Measurements from ENCODE around the gene COL1A1.

Gene COL1A1

GRCh38 chr17:50150354-50151040 is 50.9 kb downstream of the COL1A1 start, which contains the start of gene PPP1R9B:
TSS of gene PPP1R9B (minus strand) at chr17:50150677. CDS start at chr17:50150513, 164 bp downstream.
- Mint-ChIP-seq H3K4me1 (peaks cover 61% of the 10 kb centered on the region), H3K9me3 (no peaks in the 10 kb centered on the region), H3K4me3 (peak within 1 kb of the TSS; percentile 92 to 98), H3K27ac (peak within 1 kb of the TSS; percentile 95), H3K27me3 (no peaks in the 10 kb centered on the region)
- ATAC-seq: peak; percentile 0
- no peak for DNase-seq

- Mint-ChIP-seq H3K27me3 (no peaks in the 10 kb centered on the region), H3K27ac (peak overlapping the region; percentile 84 to 93), H3K9me3 (no peaks in the 10 kb centered on the region), H3K4me1 (peaks cover 61% of the 10 kb centered on the region), H3K4me3 (peak overlapping the region; percentile 92 to 98)
- DNase-seq (peak; percentile 52 to 63), ATAC-seq (no peak)
Measured at GRCh38 chr17:50149417-50150353, 51.7 kb downstream of the COL1A1 start.

GRCh38 chr17:50149091-50149416 is 52.4 kb downstream of the COL1A1 start:
- Mint-ChIP-seq H3K27ac (peak overlapping the region; percentile 84 to 93), H3K4me1 (peaks cover 61% of the 10 kb centered on the region), H3K9me3 (no peaks in the 10 kb centered on the region), H3K27me3 (no peaks in the 10 kb centered on the region), H3K4me3 (peak overlapping the region; percentile 86 to 98)
- no peak for DNase-seq
- no peak for ATAC-seq

- no peaks in the 10 kb centered on the region for H3K27me3 Mint-ChIP-seq
- ATAC-seq (peak; percentile 58), DNase-seq (peak; percentile 51 to 90)
- peak overlapping the region; percentile 86 to 98 for H3K4me3 Mint-ChIP-seq
- no peaks in the 10 kb centered on the region for H3K9me3 Mint-ChIP-seq
- H3K4me1 Mint-ChIP-seq: peaks cover 61% of the 10 kb centered on the region
- H3K27ac Mint-ChIP-seq: peak overlapping the region; percentile 84 to 95
Measured at GRCh38 chr17:50148226-50149090, 53.0 kb downstream of the COL1A1 start.

- H3K27ac Mint-ChIP-seq: peak overlapping the region; percentile 53 to 95
- DNase-seq: no peak
- no peak for ATAC-seq
- H3K27me3 Mint-ChIP-seq: no peaks in the 10 kb centered on the region
- peak overlapping the region; percentile 86 to 98 for H3K4me3 Mint-ChIP-seq
- peaks cover 63% of the 10 kb centered on the region for H3K4me1 Mint-ChIP-seq
- H3K9me3 Mint-ChIP-seq: no peaks in the 10 kb centered on the region
Measured at GRCh38 chr17:50147841-50148225, 53.6 kb downstream of the COL1A1 start.

- Mint-ChIP-seq H3K27ac (peak overlapping the region; percentile 89 to 97), H3K27me3 (no peaks in the 10 kb centered on the region), H3K4me1 (peaks cover 63% of the 10 kb centered on the region), H3K4me3 (peak overlapping the region; percentile 86 to 98), H3K9me3 (no peaks in the 10 kb centered on the region)
- DNase-seq (no peak), ATAC-seq (no peak)
Measured at GRCh38 chr17:50146927-50147665, 54.3 kb downstream of the COL1A1 start.

- Mint-ChIP-seq H3K9me3 (no peaks in the 10 kb centered on the region), H3K4me3 (peak overlapping the region; percentile 86 to 98), H3K4me1 (peaks cover 63% of the 10 kb centered on the region), H3K27me3 (no peaks in the 10 kb centered on the region), H3K27ac (no peak overlapping the region)
- no peak for ATAC-seq
- no peak for DNase-seq
Measured at GRCh38 chr17:50146230-50146926, 55.1 kb downstream of the COL1A1 start.

GRCh38 chr17:50145532-50146229 is 55.8 kb downstream of the COL1A1 start:
- DNase-seq (no peak), ATAC-seq (no peak)
- H3K9me3 Mint-ChIP-seq: no peaks in the 10 kb centered on the region
- peaks cover 69% of the 10 kb centered on the region for H3K4me1 Mint-ChIP-seq
- H3K4me3 Mint-ChIP-seq: peak overlapping the region; percentile 57 to 86
- H3K27me3 Mint-ChIP-seq: no peaks in the 10 kb centered on the region
- peak overlapping the region in 1 of 2 donors; percentile 87 for H3K27ac Mint-ChIP-seq

- ATAC-seq (no peak), DNase-seq (no peak)
- Mint-ChIP-seq H3K4me3 (peak overlapping the region; percentile 57 to 86), H3K4me1 (peaks cover 76% of the 10 kb centered on the region), H3K27ac (peak overlapping the region; percentile 68 to 87), H3K9me3 (no peaks in the 10 kb centered on the region), H3K27me3 (no peaks in the 10 kb centered on the region)
Measured at GRCh38 chr17:50144845-50145531, 56.4 kb downstream of the COL1A1 start.

GRCh38 chr17:50144355-50144754 is 57.1 kb downstream of the COL1A1 start:
- peak overlapping the region in 1 of 2 donors; percentile 68 for H3K27ac Mint-ChIP-seq

GRCh38 chr17:50143461-50144176 is 57.8 kb downstream of the COL1A1 start:
- no peaks in the 10 kb centered on the region for H3K27me3 Mint-ChIP-seq
- H3K9me3 Mint-ChIP-seq: no peaks in the 10 kb centered on the region
- DNase-seq (no peak), ATAC-seq (no peak)
- H3K4me1 Mint-ChIP-seq: peaks cover 83% of the 10 kb centered on the region
- no peak overlapping the region for H3K27ac Mint-ChIP-seq
- H3K4me3 Mint-ChIP-seq: no peak overlapping the region

More at GRCh38 chr17:50144355-50144754, 57.1 kb downstream of the COL1A1 start:
- ATAC-seq: no peak
- H3K4me3 Mint-ChIP-seq: no peak overlapping the region
- H3K4me1 Mint-ChIP-seq: peaks cover 82% of the 10 kb centered on the region
- no peaks in the 10 kb centered on the region for H3K9me3 Mint-ChIP-seq
- no peak for DNase-seq
- H3K27me3 Mint-ChIP-seq: no peaks in the 10 kb centered on the region

- no peaks in the 10 kb centered on the region for H3K9me3 Mint-ChIP-seq
- H3K27me3 Mint-ChIP-seq: no peaks in the 10 kb centered on the region
- ATAC-seq (peak; percentile 21), DNase-seq (no peak)
- peak overlapping the region in 1 of 2 donors; percentile 85 for H3K27ac Mint-ChIP-seq
- H3K4me1 Mint-ChIP-seq: peaks cover 86% of the 10 kb centered on the region
- H3K4me3 Mint-ChIP-seq: peak overlapping the region; percentile 59 to 68
Measured at GRCh38 chr17:50141745-50142110, 59.7 kb downstream of the COL1A1 start.

All from stimulated activated naive CD8-positive, alpha-beta T cell treated with anti-CD3 and anti-CD28 coated beads, Interleukin-15, amount 100 ng/mL, for 72 hours (primary cell).